ENCODE measurements around the gene BTG3.

DNA sequence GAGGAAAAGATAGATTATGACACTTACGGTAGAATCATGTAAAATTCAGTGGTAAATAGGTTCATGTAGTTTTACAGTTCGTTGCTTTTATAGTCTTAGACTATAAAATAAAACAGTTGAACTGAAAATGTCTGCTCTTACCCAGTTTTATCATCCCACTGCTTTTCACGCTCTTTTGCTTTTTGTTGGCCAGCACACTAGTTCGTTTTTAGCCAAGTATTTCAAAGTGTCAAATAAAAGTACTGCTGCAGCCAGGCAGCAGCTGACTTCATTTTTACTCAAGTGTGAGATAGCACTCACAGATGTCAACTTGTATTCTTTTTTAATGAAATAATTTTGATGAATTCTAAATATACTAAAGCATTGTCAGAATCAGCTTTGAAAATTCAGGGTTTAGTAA lies 18.5 kb upstream of the BTG3 start:
- TF ChIP-seq, protein P1, sequence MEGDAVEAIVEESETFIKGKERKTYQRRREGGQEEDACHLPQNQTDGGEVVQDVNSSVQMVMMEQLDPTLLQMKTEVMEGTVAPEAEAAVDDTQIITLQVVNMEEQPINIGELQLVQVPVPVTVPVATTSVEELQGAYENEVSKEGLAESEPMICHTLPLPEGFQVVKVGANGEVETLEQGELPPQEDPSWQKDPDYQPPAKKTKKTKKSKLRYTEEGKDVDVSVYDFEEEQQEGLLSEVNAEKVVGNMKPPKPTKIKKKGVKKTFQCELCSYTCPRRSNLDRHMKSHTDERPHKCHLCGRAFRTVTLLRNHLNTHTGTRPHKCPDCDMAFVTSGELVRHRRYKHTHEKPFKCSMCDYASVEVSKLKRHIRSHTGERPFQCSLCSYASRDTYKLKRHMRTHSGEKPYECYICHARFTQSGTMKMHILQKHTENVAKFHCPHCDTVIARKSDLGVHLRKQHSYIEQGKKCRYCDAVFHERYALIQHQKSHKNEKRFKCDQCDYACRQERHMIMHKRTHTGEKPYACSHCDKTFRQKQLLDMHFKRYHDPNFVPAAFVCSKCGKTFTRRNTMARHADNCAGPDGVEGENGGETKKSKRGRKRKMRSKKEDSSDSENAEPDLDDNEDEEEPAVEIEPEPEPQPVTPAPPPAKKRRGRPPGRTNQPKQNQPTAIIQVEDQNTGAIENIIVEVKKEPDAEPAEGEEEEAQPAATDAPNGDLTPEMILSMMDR (IDR thresholded peaks at IDR 0.05; ENCODE audit: low read depth, low read length, poor library complexity, severe bottlenecking) = no peak
- no peak for TF ChIP-seq EZH2phosphoT487 (IDR thresholded peaks at IDR 0.05; ENCODE audit: borderline replicate concordance, low read length)
